KOPT-K1 (cell line): ENCODE measurements around the gene MRPL28.
"Not testable (repeated sequence)": the region's sequence is repeated elsewhere in the genome, so short reads cannot be mapped to it uniquely, and the experiment has no call there.

Source experiments
- H3K27ac ChIP-seq: fragments of 200-600 bp; sonication (generic); 2 replicates; pipeline ENCODE4 v1.5.1; 2016; ENCODE audit warnings: antibody characterized with exemption, mild to moderate bottlenecking, low read depth, low read length; ENCODE audit not compliant: poor library complexity, severe bottlenecking
- H3K36me3 ChIP-seq: fragments of 200-600 bp; sonication (generic); 2 replicates; pipeline ENCODE4 v1.5.1; 2017; ENCODE audit warnings: antibody characterized with exemption, mild to moderate bottlenecking, low read length, moderate library complexity; ENCODE audit not compliant: insufficient read depth
- H3K9me3 ChIP-seq: fragments of 200-600 bp; sonication (generic); 2 replicates; pipeline ENCODE4 v1.5.1; 2017; ENCODE audit warnings: antibody characterized with exemption, low read length, mild to moderate bottlenecking; ENCODE audit not compliant: insufficient read depth, poor library complexity, severe bottlenecking

MRPL28 gene

DNA sequence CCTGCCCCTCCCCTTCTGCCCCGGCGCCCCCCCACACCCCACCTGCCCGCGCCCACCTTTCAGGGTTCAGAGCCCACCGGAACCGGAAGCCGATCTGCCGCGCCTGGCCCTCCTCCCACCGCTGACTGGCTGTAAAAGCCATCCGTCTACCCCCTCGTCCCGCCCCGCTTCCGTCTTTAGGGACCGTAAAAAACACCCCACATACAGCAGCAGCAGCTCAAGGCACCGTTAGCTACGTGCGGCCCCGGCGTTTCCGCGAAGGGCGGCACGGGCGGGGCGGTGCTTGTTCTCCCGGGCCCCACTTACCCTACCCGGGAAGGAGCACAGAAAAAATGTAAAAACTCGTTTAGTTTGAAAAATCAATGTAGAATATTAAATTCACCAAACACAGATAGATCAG lies at the start of gene MRPL28:
Gene MRPL28 (minus strand): TSS at position 96 of the 400 bp plus-strand sequence. CDS start 320 bp downstream, outside the sequence.
- no peaks in the 10 kb centered on the region for H3K9me3 ChIP-seq
- peak within 1 kb of the TSS; percentile 52 for H3K27ac ChIP-seq
- peaks cover 67% of the 10 kb centered on the region for H3K36me3 ChIP-seq

DNA sequence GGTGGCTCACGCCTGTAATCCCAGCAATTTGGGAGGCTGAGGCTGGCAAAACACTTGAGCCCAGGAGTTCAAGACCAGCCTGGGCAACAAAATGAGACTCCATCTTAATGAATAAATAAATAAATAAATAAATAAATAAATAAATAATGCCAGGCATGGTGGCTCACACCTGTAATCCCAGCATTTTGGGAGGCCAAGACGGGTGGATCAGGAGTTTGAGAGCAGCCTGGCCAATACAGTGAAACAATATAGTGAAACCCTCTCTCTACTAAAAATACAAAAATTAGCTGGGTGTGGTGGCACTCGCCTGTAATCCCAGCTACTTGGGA lies 44.8 kb upstream of the MRPL28 start:
- not testable (repeated sequence) for H3K27ac ChIP-seq, H3K9me3 ChIP-seq, H3K36me3 ChIP-seq

DNA sequence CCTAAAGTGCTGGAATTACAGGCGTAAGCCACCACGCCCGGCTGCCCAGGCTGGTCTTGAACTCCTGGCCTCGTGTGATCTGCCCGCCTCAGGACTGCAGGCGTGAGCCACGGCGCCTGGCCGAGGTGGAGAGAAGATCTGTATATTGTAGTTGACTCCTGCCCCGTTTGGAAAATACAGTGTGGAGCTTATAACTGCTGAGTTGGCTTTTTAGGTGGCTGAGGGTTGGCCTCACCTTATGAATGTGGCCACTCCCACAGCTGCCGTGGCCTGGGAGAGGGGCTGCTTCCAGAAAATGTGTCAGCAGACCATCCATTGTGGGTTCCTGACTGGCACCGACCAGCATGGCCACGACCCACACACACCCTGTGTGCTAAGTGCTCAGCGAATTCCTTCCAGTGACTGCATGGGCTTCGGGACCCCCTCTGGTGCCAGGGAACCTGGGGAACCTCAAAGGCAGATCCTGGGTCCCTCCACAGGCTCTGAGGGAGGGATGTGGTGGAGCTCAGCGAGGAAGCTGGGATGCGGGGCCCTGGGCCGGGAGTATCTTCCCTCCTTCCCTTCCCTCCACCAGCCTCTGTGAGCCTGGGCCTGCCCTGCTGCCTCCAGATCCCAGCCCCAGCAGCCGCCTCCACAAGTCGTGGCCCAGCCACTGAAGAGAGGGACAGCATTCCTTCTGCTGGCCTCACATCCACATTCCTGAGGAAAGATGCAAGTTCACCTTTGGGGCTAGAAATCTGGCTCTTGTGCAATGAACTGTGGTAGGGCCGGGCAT lies 44.2 kb upstream of the MRPL28 start:
- Histone ChIP-seq H3K27ac (no peak overlapping the region), H3K36me3 (peaks cover 3% of the 10 kb centered on the region; the same call in 1 of the 2 replicates), H3K9me3 (no peaks in the 10 kb centered on the region)

DNA sequence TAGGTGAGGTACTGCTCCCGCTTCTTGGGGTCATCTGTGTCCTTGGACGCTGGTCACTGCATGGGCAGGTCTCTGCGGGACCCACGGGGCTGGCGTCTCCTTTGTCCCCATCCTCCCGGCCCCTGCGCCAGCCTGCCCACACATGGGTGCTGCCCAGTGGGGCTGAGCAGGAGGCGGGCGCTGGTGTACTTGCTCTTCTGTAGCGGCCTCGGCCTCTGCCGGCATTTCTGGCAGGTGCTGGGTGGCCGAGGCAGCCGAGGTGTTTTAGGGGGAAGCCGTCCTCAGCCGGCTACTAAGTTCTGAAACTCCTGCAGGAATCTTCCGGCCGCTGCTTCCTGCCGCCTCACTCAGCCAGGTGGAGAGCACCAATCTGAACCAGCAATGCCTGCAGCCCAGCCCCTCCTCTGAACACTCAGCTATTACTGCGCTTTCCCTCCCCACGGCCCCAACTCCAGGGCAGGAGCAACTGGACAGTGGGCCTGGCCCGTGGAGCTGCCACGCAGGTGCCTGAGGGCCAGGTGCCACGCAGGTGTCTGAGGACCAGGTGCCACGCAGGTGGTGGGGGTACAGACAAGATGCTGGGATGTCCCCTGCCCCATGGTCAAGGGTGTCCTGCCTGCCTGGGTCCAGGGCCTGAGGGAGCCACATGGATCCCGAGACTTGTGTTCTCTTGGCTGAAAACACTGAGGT lies 41.4 kb upstream of the MRPL28 start:
- Histone ChIP-seq H3K9me3 (no peaks in the 10 kb centered on the region), H3K27ac (no peak overlapping the region), H3K36me3 (peaks cover 3% of the 10 kb centered on the region; the same call in 1 of the 2 replicates)

DNA sequence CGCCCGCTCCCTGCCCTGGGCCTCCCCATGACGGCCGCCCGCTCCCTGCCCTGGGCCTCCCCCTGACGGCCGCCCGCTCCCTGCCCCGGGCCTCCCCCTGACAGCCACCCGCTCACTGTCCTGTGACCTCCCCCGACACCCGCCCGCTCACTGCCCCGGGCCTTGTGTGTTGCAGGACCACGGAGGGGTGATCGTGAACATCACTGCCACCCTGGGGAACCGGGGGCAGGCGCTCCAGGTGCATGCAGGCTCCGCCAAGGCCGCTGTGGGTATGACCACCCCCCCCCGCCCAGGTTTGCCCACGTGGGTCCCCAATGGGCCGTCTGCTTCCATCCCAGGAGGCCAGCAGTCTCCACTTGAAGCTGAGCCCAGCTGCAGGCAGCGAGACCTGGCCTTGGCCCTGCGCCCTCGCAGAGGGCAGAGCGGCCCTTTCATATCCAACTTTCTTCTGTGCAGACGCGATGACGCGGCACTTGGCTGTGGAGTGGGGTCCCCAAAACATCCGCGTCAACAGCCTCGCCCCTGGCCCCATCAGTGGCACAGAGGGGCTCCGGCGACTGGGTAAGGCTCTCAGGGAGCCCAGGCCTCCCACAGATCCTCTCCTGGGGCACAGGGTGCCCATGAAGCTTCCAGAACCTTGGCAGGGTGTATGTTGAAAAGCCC lies 40.3 kb upstream of the MRPL28 start:
- H3K36me3 ChIP-seq = peaks cover 3% of the 10 kb centered on the region; the same call in 1 of the 2 replicates
- H3K9me3 ChIP-seq = no peaks in the 10 kb centered on the region
- H3K27ac ChIP-seq = no peak overlapping the region

DNA sequence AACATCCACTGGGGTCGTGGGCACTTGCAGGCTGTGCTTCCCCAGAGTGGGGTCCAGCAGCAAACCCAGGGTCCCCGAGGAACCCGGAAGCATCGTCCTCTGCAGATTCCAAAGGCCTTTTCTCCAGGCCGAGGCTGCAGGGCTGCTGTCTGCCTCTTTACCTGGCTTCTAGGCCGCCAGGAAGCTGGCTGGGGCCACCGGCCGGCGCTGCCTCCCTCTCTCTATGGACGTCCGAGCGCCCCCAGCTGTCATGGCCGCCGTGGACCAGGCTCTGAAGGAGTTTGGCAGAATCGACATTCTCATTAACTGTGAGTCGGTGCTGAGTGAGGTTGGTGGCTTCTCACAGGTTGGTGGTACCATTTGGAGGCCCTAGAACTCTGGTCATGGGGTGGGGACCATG lies 36.9 kb upstream of the MRPL28 start:
- peaks cover 3% of the 10 kb centered on the region; the same call in 1 of the 2 replicates for H3K36me3 ChIP-seq
- no peaks in the 10 kb centered on the region for H3K9me3 ChIP-seq
- no peak overlapping the region for H3K27ac ChIP-seq

DNA sequence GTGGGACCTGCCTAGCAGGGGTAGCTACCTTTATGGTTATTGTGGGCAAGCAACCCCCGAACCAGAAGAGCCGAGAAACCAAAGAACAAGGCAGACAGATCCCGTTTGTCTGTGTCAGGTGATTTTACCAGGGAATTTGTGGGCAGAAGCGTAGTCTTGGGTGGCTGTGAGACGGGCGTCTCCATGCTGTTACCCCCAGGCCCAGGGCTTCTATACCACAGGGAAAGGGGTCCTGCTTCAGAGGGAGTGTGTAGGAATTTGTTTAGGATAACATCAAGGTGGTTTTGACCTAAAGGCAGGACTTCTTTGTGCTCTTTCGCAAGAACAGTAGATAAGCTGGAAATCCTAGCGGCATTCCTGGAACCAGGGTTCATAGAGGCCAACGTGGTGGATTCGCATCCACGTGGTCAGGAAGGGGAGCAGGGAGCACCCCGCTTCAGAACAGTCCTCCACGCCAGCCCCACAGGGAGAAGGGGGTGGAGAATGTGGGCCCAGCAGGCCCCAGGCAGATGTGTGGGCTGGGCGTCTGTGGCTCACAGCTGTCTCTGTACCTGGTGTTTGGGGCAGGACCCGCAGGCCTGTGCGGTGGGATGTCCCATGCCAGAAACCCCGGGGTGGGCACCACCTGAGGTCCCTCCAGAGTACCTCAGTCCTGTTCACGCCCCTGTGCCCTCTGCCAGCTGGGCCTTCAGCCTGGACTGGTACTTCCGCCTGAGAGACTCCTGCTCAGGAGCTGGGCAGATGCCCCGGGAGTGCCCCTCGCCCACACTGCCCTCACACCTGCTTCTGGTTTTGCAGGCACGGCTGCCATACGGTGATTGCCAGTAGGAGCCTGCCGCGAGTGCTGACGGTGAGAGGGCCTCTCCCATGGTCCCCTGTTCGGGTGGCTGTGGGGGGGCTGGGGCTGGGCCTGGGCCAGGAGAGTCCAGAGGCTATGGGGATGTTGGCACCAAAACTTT lies 35.5 kb upstream of the MRPL28 start:
- H3K9me3 ChIP-seq = no peaks in the 10 kb centered on the region
- no peak overlapping the region for H3K27ac ChIP-seq
- no peaks in the 10 kb centered on the region; the same call in 1 of the 2 replicates for H3K36me3 ChIP-seq

DNA sequence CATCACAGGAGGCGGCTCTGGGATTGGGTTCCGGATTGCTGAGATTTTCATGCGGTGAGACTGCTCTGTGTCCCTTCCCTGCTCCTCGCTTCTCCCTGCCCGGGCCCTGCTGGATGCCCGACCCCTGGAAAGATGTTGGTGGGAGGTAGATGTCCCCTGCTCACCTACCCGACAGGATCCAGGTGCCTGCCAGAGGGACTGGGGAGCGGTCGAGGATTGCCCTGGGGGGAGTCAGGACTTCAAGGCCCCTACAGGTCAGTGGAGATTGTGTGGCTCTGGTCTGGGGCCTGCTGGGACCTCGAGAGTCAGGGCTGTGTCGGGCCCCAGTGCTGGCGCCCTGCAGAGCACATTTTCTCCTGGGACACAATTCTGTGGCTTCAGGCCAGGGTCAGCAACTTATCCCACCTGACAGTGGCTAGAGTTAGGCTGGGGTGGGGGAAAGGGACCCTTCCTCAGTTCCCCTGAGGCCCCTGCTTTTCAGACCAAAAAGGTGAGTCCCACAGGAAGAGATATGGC lies 34.7 kb upstream of the MRPL28 start:
- Histone ChIP-seq H3K27ac (no peak overlapping the region), H3K9me3 (no peaks in the 10 kb centered on the region), H3K36me3 (no peaks in the 10 kb centered on the region)

DNA sequence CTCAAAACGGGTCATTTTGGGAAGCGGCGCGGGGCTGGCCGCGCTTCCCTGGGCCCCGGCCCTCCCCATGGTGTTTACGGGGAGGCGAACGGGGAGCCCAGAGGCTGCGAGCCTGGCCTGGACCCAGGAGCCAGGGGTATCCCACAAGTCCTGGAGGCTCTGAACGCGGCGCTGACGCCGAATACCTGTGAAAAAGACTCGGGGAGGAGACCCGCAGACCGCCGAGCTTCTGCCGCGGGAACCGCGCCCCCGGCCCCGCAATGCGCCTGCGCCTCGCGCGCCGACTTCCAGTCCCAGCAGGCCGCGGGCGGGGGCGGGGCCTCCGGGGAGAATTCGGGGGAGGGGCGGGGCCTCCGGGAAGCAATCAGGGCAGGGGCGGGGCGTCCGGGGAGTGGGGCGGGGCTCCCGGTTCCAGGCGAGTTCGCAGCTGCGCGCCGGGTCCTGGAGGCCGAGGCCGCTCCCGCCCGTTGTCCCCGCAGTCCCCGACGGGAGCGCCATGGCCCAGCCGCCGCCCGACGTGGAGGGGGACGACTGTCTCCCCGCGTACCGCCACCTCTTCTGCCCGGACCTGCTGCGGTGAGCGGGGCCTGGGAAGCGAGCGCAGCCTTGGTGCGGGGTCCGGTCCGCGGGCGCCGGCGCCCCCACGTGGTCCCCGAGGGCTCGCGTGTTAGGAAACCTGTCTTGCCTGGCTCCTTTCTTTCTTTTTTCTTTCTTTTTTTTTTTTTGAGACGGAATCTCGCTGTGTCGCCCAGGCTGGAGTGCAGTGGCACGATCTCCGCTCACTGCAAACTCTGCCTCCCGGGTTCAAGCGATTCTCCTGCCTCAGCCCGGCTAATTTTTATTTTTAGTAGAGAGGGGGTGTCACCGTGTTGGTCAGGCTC lies 31.4 kb upstream of the MRPL28 start, which contains the start of gene DECR2:
Gene DECR2 (plus strand): TSS at position 418 of the 881 bp plus-strand sequence. CDS start 79 bp downstream, at position 497.
- no peaks in the 10 kb centered on the region for H3K36me3 ChIP-seq
- H3K27ac ChIP-seq = peak within 1 kb of the TSS; percentile 64

DNA sequence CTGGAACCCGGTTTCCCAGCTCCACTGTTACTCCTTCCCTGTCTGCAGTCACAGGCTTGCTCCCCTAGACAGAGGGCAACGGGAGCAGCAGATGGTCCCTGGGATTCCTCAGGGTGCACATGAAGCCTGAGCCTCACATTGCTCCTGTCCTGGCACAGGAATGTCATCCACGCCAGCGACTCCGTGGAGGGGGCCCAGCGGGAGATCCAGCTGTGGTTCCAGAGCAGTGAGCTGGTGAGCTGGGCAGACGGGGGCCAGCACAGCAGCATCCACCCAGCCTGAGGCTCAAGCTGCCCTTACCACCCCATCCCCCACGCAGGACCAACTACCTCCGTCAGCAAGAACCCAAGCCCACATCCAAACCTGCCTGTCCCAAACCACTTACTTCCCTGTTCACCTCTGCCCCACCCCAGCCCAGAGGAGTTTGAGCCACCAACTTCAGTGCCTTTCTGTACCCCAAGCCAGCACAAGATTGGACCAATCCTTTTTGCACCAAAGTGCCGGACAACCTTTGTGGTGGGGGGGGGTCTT lies 29.8 kb upstream of the MRPL28 start:
- Histone ChIP-seq H3K36me3 (no peaks in the 10 kb centered on the region), H3K27ac (no peak overlapping the region), H3K9me3 (no peaks in the 10 kb centered on the region)

More for the DNA sequence above, 31.4 kb upstream of the MRPL28 start, which contains the start of gene DECR2:
- H3K9me3 ChIP-seq = no peaks in the 10 kb centered on the region

DNA sequence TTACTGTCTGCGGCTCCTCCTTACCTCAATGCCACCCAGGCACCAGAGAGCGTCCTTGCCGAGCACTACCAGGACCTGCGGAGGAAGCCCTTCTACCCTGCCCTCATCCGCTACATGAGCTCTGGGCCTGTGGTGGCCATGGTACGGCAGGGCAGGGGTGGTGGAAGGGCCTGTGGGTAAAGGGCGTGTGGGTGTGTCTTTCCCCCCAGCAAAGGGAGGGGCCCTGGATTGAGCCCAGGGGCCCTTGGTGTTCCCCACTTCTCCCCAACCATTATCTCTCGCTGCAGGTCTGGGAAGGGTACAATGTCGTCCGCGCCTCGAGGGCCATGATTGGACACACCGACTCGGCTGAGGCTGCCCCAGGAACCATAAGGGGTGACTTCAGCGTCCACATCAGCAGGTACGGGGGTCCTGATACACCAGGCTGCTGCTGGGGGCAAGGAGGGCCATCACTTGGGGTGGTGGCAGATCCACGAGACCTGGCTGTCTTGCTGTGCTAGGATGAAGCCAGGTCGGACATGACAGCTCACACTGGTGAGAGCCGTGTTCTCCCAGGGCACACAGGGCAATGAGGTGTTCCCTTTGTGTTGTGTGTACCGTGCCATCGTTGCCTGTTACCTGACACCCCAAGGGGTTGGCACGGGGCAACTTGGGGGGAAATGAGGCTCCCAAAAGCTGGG lies 29.1 kb upstream of the MRPL28 start:
- Histone ChIP-seq H3K27ac (no peak overlapping the region), H3K9me3 (no peaks in the 10 kb centered on the region), H3K36me3 (no peaks in the 10 kb centered on the region)

DNA sequence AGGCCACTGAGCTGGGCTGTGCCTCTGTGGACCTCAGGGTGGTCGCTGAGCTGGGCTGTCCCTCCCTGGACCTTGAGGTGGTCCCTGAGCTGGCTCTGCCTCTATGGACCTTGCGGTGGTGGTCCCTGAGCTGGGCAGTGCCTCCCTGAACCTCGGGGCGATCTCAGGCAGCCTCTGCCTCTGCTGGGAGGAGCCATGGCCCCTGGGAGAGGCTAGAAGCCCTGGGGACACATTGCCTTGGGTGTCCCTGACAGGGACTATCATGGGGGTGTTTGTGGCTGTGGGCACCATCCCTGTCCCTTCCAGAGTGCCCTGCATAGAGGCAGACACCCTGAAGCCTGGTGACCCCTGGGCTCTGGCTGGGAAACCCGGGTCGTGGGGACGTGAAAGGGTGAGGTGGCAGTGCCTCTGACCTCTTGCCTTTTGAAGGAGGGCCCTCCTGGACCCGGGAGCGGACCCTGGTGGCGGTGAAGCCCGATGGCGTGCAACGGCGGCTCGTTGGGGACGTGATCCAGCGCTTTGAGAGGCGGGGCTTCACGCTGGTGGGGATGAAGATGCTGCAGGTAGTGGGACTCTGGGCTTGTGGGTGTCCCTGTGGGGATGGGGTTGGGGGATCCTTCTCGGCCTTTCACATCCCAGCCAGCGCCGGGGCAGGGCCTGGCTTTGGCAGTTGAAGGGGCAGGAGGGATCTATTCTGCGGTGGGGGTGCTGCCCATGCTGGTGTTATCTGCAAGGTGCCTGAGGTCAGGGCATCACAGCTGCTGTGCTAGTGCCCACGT lies 28.4 kb upstream of the MRPL28 start:
- no peak overlapping the region for H3K27ac ChIP-seq
- H3K36me3 ChIP-seq = no peaks in the 10 kb centered on the region
- no peaks in the 10 kb centered on the region for H3K9me3 ChIP-seq
